GM20000 (cell line): ENCODE data around the gene GDF15.

Experiments
- DNase-seq: peaks from one replicate; pipeline ENCODE4 v3.0.0; 2012; ENCODE audit warnings: low spot score
- TF ChIP-seq, protein P1 (sequence below): IDR thresholded peaks from 2 replicates; pipeline ENCODE4 v1.5.1; 2012; ENCODE audit warnings: mild to moderate bottlenecking, control low read depth; ENCODE audit errors: extremely low read depth, missing control alignments

GDF15 gene

GRCh38 chr19:18389726-18390064, 3.7 kb downstream of the GDF15 start:
- no peak for DNase-seq
- TF ChIP-seq, protein P1, sequence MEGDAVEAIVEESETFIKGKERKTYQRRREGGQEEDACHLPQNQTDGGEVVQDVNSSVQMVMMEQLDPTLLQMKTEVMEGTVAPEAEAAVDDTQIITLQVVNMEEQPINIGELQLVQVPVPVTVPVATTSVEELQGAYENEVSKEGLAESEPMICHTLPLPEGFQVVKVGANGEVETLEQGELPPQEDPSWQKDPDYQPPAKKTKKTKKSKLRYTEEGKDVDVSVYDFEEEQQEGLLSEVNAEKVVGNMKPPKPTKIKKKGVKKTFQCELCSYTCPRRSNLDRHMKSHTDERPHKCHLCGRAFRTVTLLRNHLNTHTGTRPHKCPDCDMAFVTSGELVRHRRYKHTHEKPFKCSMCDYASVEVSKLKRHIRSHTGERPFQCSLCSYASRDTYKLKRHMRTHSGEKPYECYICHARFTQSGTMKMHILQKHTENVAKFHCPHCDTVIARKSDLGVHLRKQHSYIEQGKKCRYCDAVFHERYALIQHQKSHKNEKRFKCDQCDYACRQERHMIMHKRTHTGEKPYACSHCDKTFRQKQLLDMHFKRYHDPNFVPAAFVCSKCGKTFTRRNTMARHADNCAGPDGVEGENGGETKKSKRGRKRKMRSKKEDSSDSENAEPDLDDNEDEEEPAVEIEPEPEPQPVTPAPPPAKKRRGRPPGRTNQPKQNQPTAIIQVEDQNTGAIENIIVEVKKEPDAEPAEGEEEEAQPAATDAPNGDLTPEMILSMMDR, result no peak

- no peak for DNase-seq
- TF ChIP-seq, protein P1, result no peak
Measured at GRCh38 chr19:18390065-18390907, 4.3 kb downstream of the GDF15 start.

DNA sequence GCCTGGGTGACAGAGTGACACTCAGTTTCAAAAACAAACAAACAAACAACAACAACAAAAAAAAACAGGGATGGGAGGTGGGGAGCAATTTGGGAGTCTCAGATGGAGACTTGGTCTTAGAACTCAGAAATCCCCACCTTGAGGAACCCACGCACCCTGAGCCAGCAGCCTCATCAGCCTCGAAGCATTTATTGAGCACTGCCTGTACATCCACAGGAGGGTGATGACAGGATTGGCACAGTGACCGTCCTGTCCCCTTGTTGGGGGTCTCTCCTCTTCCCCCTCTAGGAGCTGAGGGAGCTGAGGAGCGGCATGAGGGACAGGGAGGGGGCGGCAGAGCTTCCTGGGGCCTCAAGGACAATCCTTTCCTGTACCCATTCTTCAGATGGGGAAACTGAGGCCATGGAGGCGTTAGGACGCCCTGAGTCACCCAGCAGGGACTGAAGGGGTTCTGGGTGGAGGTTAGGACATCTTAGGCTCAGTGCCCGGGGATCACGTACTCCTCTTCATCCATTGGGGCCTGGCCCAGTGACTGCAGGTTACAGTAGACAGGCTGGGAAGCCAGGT, 5.6 kb downstream of the GDF15 start:
- TF ChIP-seq, protein P1, result no peak
- no peak for DNase-seq

DNA sequence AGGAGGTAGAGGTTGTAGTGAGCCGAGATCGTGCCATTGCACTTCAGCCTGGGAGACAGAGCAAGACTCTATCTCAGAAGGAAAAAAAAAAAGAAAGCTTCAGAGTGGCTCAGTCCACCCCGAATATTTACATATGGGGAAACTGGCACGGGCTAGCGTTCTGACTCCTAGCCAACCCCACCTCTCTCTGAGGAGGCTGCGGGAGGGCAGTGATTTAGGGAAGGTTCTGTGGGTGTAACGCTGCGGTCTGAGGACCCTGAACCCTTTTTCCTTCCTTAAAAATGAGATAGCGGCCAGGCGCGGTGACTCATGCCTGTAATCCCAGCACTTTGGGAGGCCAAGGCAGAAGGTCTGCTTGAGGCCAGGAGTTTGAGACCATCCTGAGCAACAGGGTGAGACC, 6.5 kb downstream of the GDF15 start:
- DNase-seq, result no peak
- TF ChIP-seq, protein P1, result no peak

GRCh38 chr19:18392926-18393325, 7.0 kb downstream of the GDF15 start:
- TF ChIP-seq, protein P1, result no peak
- no peak for DNase-seq

GRCh38 chr19:18393836-18394235, 7.9 kb downstream of the GDF15 start:
- no peak for DNase-seq
- TF ChIP-seq, protein P1, result no peak

GRCh38 chr19:18396471-18397241, 10.7 kb downstream of the GDF15 start:
- DNase-seq, result no peak
- TF ChIP-seq, protein P1, result no peak
